Tibial nerve (tissue), 4 donors: ENCODE data around the gene SNAPC5.

ENCODE experiments used
- CTCF ChIP-seq, 5 experiments: fragments of 200-600 bp in 3 of 5; fragments of 450-650 bp in 2 of 5; sonication (generic) in 3 of 5; IDR thresholded peaks; one replicate each; pipeline ENCODE4 v1.5.1; 2016 to 2019; ENCODE audit warnings: antibody characterized with exemption in 5 of 5, mild to moderate bottlenecking in 3 of 5, moderate library complexity in 2 of 5
- EP300 ChIP-seq, 2 donors: sonication (generic); formaldehyde crosslinking; IDR thresholded peaks; one replicate each; pipeline ENCODE4 v1.6.1; 2017; ENCODE audit warnings: antibody characterized with exemption in 2 of 2, mild to moderate bottlenecking in 1 of 2
- POLR2A ChIP-seq, 2 donors: fragments of 450-650 bp; IDR thresholded peaks; one replicate each; pipeline ENCODE4 v1.6.1; 2017; ENCODE audit warnings: antibody characterized with exemption in 2 of 2, mild to moderate bottlenecking in 2 of 2, moderate library complexity in 2 of 2

GRCh38 chr15:66476535-66476934 is 21.0 kb downstream of the SNAPC5 start:
- no peak for TF ChIP-seq CTCF (IDR thresholded peaks at IDR 0.05)
- no peak for TF ChIP-seq POLR2A (IDR thresholded peaks at IDR 0.05)
- TF ChIP-seq EP300 (IDR thresholded peaks at IDR 0.05), result no peak
